Measurements from ENCODE around the gene TMEM247. TPM values are rescaled to one million over a fixed set of nuclear protein-coding genes. Genes with fewer than 3 reads are reported as not detected.

TMEM247 gene
- total RNA-seq, 2 donors from 2014 or later, result not detected

- TF ChIP-seq CTCF (conservative IDR thresholded peaks at IDR 0.05), result no peak
- Histone ChIP-seq H3K9me3 (ENCODE audit: control insufficient read depth, low read length) (no peaks in the 10 kb centered on the region), H3K4me3 (ENCODE audit: low read length) (no peak overlapping the region), H3K9ac (ENCODE audit: extremely low read depth, low read length, poor library complexity, severe bottlenecking) (no peak overlapping the region), H3K36me3 (ENCODE audit: control insufficient read depth, insufficient read depth, low read length) (no peaks in the 10 kb centered on the region), H3K27ac (ENCODE audit: low read depth, low read length) (no peak overlapping the region), H3K27me3 (ENCODE audit: control insufficient read depth, insufficient read depth, low read length, poor library complexity, severe bottlenecking) (peaks cover 38% of the 10 kb centered on the region), H3K4me1 (ENCODE audit: control insufficient read depth, insufficient read depth, low read length) (no peaks in the 10 kb centered on the region)
- DNase-seq, result no peak
- Mint-ChIP-seq H3K9me3 (no peaks in the 10 kb centered on the region), H3K4me3 (no peak overlapping the region), H3K36me3 (ENCODE audit: low read depth) (no peaks in the 10 kb centered on the region), H3K4me1 (peaks cover 2% of the 10 kb centered on the region), H3K27me3 (ENCODE audit: insufficient read depth) (peaks cover 41% of the 10 kb centered on the region), H3K27ac (no peak overlapping the region)
- WGBS, 2 experiments (ENCODE audit: insufficient coverage in 1 of 2, insufficient read length in 1 of 2), result 76 to 88% methylated on average over 3 to 4 of the region's 4 CpGs
These were observed 18.4 kb downstream of the TMEM247 start for GRCh38 chr2:46497766-46498165.

GRCh38 chr2:46498681-46499080, 19.3 kb downstream of the TMEM247 start:
- peaks cover 2% of the 10 kb centered on the region for H3K4me1 Mint-ChIP-seq
- Histone ChIP-seq H3K27ac (ENCODE audit: low read depth, low read length) (no peak overlapping the region), H3K36me3 (ENCODE audit: control insufficient read depth, insufficient read depth, low read length) (no peaks in the 10 kb centered on the region), H3K9ac (ENCODE audit: extremely low read depth, low read length, poor library complexity, severe bottlenecking) (no peak overlapping the region), H3K4me1 (ENCODE audit: control insufficient read depth, insufficient read depth, low read length) (no peaks in the 10 kb centered on the region), H3K4me3 (ENCODE audit: low read length) (no peak overlapping the region), H3K27me3 (ENCODE audit: control insufficient read depth, insufficient read depth, low read length, poor library complexity, severe bottlenecking) (peaks cover 38% of the 10 kb centered on the region), H3K9me3 (ENCODE audit: control insufficient read depth, low read length) (no peaks in the 10 kb centered on the region)
- H3K36me3 Mint-ChIP-seq (ENCODE audit: low read depth), result no peaks in the 10 kb centered on the region
- H3K4me3 Mint-ChIP-seq, result no peak overlapping the region
- peaks cover 38% of the 10 kb centered on the region for H3K27me3 Mint-ChIP-seq (ENCODE audit: insufficient read depth)
- TF ChIP-seq CTCF (conservative IDR thresholded peaks at IDR 0.05), result no peak
- no peak overlapping the region for H3K27ac Mint-ChIP-seq
- H3K9me3 Mint-ChIP-seq, result no peaks in the 10 kb centered on the region
- DNase-seq, result no peak
- 85 to 90% methylated on average over 3 of the region's 4 CpGs for WGBS, 2 experiments (ENCODE audit: insufficient coverage in 1 of 2, insufficient read length in 1 of 2)

- Histone ChIP-seq H3K36me3 (ENCODE audit: control insufficient read depth, insufficient read depth, low read length) (no peaks in the 10 kb centered on the region), H3K27ac (ENCODE audit: low read depth, low read length) (no peak overlapping the region), H3K4me3 (ENCODE audit: low read length) (peak overlapping the region; percentile 84), H3K4me1 (ENCODE audit: control insufficient read depth, insufficient read depth, low read length) (no peaks in the 10 kb centered on the region), H3K9ac (ENCODE audit: extremely low read depth, low read length, poor library complexity, severe bottlenecking) (no peak overlapping the region), H3K9me3 (ENCODE audit: control insufficient read depth, low read length) (no peaks in the 10 kb centered on the region), H3K27me3 (ENCODE audit: control insufficient read depth, insufficient read depth, low read length, poor library complexity, severe bottlenecking) (peaks cover 38% of the 10 kb centered on the region)
- Mint-ChIP-seq H3K9me3 (no peaks in the 10 kb centered on the region), H3K36me3 (ENCODE audit: low read depth) (no peaks in the 10 kb centered on the region), H3K4me3 (peak overlapping the region; percentile 85), H3K27ac (no peak overlapping the region), H3K27me3 (ENCODE audit: insufficient read depth) (peaks cover 37% of the 10 kb centered on the region), H3K4me1 (peaks cover 2% of the 10 kb centered on the region)
- no peak for TF ChIP-seq CTCF (conservative IDR thresholded peaks at IDR 0.05)
- 0 to 16% methylated on average over 4 to 7 of the region's 7 CpGs for WGBS, 2 experiments (ENCODE audit: insufficient coverage in 1 of 2, insufficient read length in 1 of 2)
- no peak for DNase-seq
These were observed 20.0 kb downstream of the TMEM247 start for GRCh38 chr2:46499392-46499785.
